Activated T-helper 1 cell treated with anti-CD3 and anti-CD28 coated beads, Interleukin-2, amount 50 U/mL, for 16 hours (primary cell): ENCODE results near the gene THSD7B.

Experiments
- DNase-seq, 2 donors: peaks; one replicate each; pipeline ENCODE4 v3.0.0-alpha.2; 2020; ENCODE audit warnings: low read depth in 1 of 2, low spot score in 1 of 2

Gene THSD7B

GRCh38 chr2:137151731-137152130 is 386.4 kb downstream of the THSD7B start:
- no peak for DNase-seq

- no peak for DNase-seq
These were observed 389.6 kb downstream of the THSD7B start for GRCh38 chr2:137154946-137155345.

- DNase-seq, result no peak
These were observed 390.2 kb downstream of the THSD7B start for GRCh38 chr2:137155356-137156104.

- no peak for DNase-seq
These were observed 391.0 kb downstream of the THSD7B start for GRCh38 chr2:137156221-137156844.

- no peak for DNase-seq
These were observed 392.5 kb downstream of the THSD7B start for GRCh38 chr2:137157851-137158250.

- DNase-seq, result no peak
These were observed 395.9 kb downstream of the THSD7B start for GRCh38 chr2:137161250-137161649.

- DNase-seq, result no peak
These were observed 400.6 kb downstream of the THSD7B start for GRCh38 chr2:137165968-137166367.

GRCh38 chr2:137167651-137168050 is 402.3 kb downstream of the THSD7B start:
- DNase-seq, result no peak

- no peak for DNase-seq
These were observed 403.2 kb downstream of the THSD7B start for GRCh38 chr2:137168552-137168951.

GRCh38 chr2:137172162-137172561 is 406.8 kb downstream of the THSD7B start:
- no peak for DNase-seq

GRCh38 chr2:137173463-137173862 is 408.1 kb downstream of the THSD7B start:
- DNase-seq, result no peak

GRCh38 chr2:137175246-137175645 is 409.9 kb downstream of the THSD7B start:
- DNase-seq, result no peak

- DNase-seq, result no peak
These were observed 413.6 kb downstream of the THSD7B start for GRCh38 chr2:137178951-137179377.

- DNase-seq, result no peak
These were observed 414.2 kb downstream of the THSD7B start for GRCh38 chr2:137179542-137179941.

GRCh38 chr2:137180012-137180411 is 414.7 kb downstream of the THSD7B start:
- no peak for DNase-seq

- no peak for DNase-seq
These were observed 416.0 kb downstream of the THSD7B start for GRCh38 chr2:137181370-137181769.

GRCh38 chr2:137182071-137182470 is 416.7 kb downstream of the THSD7B start:
- DNase-seq, result no peak

- no peak for DNase-seq
These were observed 418.0 kb downstream of the THSD7B start for GRCh38 chr2:137183206-137183898.

GRCh38 chr2:137185378-137186078 is 420.2 kb downstream of the THSD7B start:
- DNase-seq, result no peak

- DNase-seq, result no peak
These were observed 421.9 kb downstream of the THSD7B start for GRCh38 chr2:137187216-137187615.

GRCh38 chr2:137190411-137191195 is 425.3 kb downstream of the THSD7B start:
- DNase-seq, result no peak
